Mesothelial cell of epicardium (in vitro differentiated cells): ENCODE measurements around the gene TLNRD1. TPM values are rescaled to one million over a fixed set of nuclear protein-coding genes. Genes with fewer than 3 reads are reported as not detected.
A peak's percentile ranks its signal among the peaks of the same experiment; 100 is the strongest.

Experiments
- DNase-seq, 2 experiments: peaks; one replicate each; pipeline ENCODE4 v3.0.0; 2021; ENCODE audit warnings: low spot score in 2 of 2; ENCODE audit not compliant: unreplicated experiment in 2 of 2
- H3K27ac Mint-ChIP-seq: 2 replicates; pipeline ENCODE4 v1.8.0; 2021; ENCODE audit warnings: mixed read lengths
- H3K27me3 Mint-ChIP-seq: 2 replicates; pipeline ENCODE4 v1.8.0; 2021; ENCODE audit warnings: low read depth, mixed read lengths
- H3K36me3 Mint-ChIP-seq: 2 replicates; pipeline ENCODE4 v1.8.0; 2021; ENCODE audit warnings: mixed read lengths
- H3K4me1 Mint-ChIP-seq: 2 replicates; pipeline ENCODE4 v1.8.0; 2021; ENCODE audit warnings: mixed read lengths
- H3K4me3 Mint-ChIP-seq: 2 replicates; pipeline ENCODE4 v1.8.0; 2021; ENCODE audit warnings: mild to moderate bottlenecking, moderate library complexity, mixed read lengths
- H3K9me3 Mint-ChIP-seq: 2 replicates; pipeline ENCODE4 v1.8.0; 2021; ENCODE audit warnings: mixed read lengths
- total RNA-seq: library from RNA; stranded (reverse); gene quantifications from 3 replicates; pipeline ENCODE4 v1.2.1, GENCODE V29; 2021
- TF ChIP-seq, protein P1 (sequence below): fragments of 200-600 bp; sonication (generic); IDR thresholded peaks from one replicate; pipeline ENCODE4 v1.5.0; 2021; ENCODE audit warnings: antibody characterized with exemption; ENCODE audit not compliant: unreplicated experiment

The TLNRD1 gene
- total RNA-seq, 1 donor from 2014 or later = 13.0 TPM

DNA sequence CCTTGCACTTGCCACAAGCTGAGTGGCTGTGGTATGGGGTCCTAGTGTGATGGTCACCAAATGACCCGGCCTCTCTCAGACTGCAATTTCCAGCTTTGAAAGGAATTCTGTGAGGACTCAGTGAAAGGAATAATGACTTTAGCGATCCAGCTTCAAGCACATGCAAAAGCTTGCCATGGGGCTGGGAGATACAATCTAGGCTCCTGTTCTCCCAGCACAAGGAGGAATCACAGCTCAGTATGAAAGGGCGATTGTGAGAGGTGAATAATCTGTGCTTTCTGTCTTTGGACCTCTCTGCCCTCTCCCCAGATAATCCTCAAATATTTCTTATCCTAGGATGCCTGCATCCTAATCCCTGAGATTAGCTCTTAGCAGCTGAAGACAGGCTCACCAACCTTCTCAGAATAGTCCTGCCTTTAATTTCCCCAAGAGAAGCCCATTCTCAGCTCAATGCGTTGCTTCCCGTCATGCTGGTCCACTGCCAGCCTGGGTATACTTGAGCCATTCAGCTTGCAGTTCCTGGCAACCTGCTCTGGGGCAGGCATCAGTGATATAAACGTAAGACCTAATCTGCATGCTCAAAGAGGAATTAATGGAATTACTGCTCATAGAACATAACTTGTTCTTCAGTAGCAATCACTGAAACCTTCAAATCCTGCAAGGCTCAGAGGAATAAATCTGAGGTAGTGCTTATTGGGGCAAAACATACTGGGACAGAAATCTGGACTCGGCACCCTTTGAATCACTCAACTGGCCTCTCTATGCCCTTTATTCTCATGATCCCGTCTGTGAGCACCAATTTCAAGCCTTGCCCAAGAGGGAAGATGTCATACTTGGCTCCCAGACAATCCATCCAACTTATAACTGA, 15.1 kb downstream of the TLNRD1 start:
- Mint-ChIP-seq H3K4me3 (no peak overlapping the region), H3K27ac (no peak overlapping the region), H3K27me3 (no peaks in the 10 kb centered on the region), H3K4me1 (no peaks in the 10 kb centered on the region), H3K9me3 (no peaks in the 10 kb centered on the region), H3K36me3 (no peaks in the 10 kb centered on the region)
- DNase-seq = no peak
- TF ChIP-seq, protein P1, sequence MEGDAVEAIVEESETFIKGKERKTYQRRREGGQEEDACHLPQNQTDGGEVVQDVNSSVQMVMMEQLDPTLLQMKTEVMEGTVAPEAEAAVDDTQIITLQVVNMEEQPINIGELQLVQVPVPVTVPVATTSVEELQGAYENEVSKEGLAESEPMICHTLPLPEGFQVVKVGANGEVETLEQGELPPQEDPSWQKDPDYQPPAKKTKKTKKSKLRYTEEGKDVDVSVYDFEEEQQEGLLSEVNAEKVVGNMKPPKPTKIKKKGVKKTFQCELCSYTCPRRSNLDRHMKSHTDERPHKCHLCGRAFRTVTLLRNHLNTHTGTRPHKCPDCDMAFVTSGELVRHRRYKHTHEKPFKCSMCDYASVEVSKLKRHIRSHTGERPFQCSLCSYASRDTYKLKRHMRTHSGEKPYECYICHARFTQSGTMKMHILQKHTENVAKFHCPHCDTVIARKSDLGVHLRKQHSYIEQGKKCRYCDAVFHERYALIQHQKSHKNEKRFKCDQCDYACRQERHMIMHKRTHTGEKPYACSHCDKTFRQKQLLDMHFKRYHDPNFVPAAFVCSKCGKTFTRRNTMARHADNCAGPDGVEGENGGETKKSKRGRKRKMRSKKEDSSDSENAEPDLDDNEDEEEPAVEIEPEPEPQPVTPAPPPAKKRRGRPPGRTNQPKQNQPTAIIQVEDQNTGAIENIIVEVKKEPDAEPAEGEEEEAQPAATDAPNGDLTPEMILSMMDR = no peak

DNA sequence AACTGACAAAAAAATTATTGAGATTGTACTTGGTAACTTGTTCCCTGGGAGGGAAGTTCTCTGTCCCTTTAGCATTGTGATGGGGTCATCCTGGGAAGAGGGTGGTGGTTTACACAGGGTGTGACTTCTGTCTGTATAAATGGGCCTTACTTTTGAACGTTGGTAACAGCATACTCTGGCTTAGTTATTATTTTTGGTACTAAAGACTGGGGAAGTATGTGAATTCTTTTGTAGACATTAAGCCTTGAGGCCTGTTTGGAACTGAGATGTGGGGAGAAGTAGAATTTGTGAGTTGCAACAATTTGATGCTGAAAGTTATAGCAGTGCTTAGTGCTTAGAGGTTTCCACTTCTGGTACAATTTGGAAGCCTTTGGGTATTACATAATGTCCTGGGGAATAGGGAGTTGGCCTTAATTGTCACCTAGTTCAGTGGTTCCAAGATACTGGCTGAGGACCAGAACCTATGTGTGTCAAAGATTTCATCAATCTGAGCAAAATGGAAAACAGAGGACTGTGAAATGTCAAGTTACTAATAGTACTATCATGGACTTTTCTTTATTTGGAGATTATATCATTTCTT, 15.9 kb downstream of the TLNRD1 start:
- Mint-ChIP-seq H3K27ac (no peak overlapping the region), H3K4me1 (peaks cover 2% of the 10 kb centered on the region), H3K27me3 (no peaks in the 10 kb centered on the region), H3K4me3 (no peak overlapping the region), H3K9me3 (no peaks in the 10 kb centered on the region), H3K36me3 (no peaks in the 10 kb centered on the region)
- no peak for DNase-seq
- TF ChIP-seq, protein P1 = no peak

DNA sequence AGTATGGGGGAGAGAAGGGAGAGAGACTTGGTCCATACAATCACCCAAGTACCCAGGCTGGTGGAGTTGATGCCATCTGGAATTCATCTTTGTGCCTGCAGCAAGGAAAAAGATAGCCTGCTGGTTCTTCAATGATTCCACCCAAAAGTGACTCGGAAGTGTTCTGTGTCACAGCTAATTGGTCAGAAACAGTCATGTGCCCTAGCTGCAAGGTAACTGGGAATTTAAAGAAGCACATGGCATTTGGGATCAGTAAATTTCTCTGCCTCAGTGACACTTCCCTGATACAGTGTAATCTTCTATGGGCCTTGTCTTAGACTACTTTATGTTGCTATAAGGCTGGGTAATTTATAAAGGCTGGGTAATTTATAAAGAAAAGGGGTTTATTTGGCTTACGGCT, 17.5 kb downstream of the TLNRD1 start:
- Mint-ChIP-seq H3K27ac (no peak overlapping the region), H3K9me3 (no peaks in the 10 kb centered on the region), H3K36me3 (no peaks in the 10 kb centered on the region), H3K4me1 (peaks cover 2% of the 10 kb centered on the region), H3K27me3 (no peaks in the 10 kb centered on the region), H3K4me3 (no peak overlapping the region)
- DNase-seq = no peak
- TF ChIP-seq, protein P1 = no peak

DNA sequence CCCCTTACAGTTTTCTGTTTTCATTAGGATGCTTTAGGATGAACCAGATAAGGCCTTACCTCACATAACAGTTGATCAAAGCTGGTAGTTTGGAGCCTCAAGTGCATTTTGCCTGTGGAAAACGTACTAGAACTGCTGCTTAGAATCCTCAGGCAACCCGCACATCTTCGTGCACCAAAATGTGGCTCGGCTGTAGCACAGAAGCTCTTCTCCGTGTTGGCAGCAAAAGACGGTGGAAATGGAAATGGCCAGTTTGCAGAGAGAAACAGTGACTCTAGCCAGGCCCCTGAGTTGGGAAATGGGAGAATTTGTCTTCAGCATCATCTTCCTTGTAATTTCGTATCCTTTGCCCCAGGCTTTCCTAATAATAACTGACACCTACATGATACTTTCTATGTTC, 20.6 kb downstream of the TLNRD1 start:
- Mint-ChIP-seq H3K27ac (peak overlapping the region; percentile 62), H3K27me3 (no peaks in the 10 kb centered on the region), H3K4me3 (no peak overlapping the region), H3K36me3 (no peaks in the 10 kb centered on the region), H3K4me1 (peaks cover 19% of the 10 kb centered on the region), H3K9me3 (no peaks in the 10 kb centered on the region)
- no peak for DNase-seq
- TF ChIP-seq, protein P1 = no peak

DNA sequence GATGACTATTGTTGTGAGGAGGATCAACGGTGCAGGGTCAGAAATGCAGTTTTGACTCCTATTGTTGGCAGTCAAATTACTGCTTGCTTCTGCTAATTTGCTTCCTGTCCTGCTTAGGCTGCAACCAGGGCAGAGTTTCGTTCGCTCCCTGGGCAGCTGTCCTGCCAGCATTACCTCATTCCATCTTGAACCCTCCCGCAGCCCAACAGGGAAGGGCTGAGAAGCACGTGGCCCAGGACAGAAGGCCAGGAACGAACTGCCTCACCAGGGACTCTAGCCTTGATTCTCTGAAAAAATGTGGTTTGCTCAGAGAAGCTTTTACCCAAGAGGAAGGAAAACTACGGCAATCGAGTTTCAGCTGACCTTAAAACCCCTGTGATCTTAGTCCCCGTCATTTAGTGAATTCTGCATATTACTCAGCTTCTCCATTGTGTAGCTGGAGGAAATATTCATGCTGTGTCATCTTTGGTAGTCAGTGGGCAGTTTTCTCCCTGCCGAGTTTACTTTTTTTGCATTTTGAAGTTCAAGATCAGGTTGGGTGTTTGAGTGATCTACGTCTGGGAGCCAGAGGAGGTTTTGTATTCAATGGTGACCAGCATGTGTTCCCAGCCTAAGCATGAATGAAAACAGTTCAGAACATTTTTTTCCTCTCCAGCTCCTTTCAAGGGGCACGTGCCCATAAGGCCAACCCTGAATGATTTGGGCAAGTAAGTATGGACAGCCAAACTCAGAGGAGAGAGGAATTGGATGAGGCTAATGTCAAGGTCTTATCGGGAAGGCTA, 23.0 kb downstream of the TLNRD1 start:
- no peaks in the 10 kb centered on the region for H3K27me3 Mint-ChIP-seq
- H3K4me3 Mint-ChIP-seq = no peak overlapping the region
- H3K9me3 Mint-ChIP-seq = no peaks in the 10 kb centered on the region
- H3K27ac Mint-ChIP-seq = peak overlapping the region; percentile 67
- peaks cover 21% of the 10 kb centered on the region for H3K4me1 Mint-ChIP-seq
- H3K36me3 Mint-ChIP-seq = no peaks in the 10 kb centered on the region
- TF ChIP-seq, protein P1 = no peak
- no peak for DNase-seq
